Adrenal gland (tissue), 5 donors: ENCODE measurements around the gene MLIP.

Experiments used
- CTCF ChIP-seq, 6 experiments: fragments of 450-650 bp in 4 of 6; fragments of 200-600 bp in 2 of 6; sonication (generic) in 1 of 6; IDR thresholded peaks; 1 replicate in 5 of 6; 2 replicates in 1 of 6; pipeline versions ENCODE4 v1.5.1 to v1.8.0; 2016 to 2021; ENCODE audit warnings: antibody characterized with exemption in 6 of 6, mild to moderate bottlenecking in 2 of 6, moderate library complexity in 1 of 6
- POLR2A ChIP-seq, 2 donors: fragments of 450-650 bp; IDR thresholded peaks; one replicate each; pipeline ENCODE4 v1.6.1; 2017; ENCODE audit warnings: antibody characterized with exemption in 2 of 2, mild to moderate bottlenecking in 2 of 2, moderate library complexity in 1 of 2
- donor health status: DM: no; HTN: no; CAD: no.

GRCh38 chr6:54096811-54097210, 14.4 kb upstream of the MLIP start:
- TF ChIP-seq CTCF (IDR thresholded peaks at IDR 0.05) (no peak), POLR2A (IDR thresholded peaks at IDR 0.05) (no peak)
